Stimulated activated CD4-positive, alpha-beta T cell treated with anti-CD3 and anti-CD28 coated beads, Interleukin-1b, Interleukin-23, amount 100 ng/mL, for 48 hours (primary cell): ENCODE data around the gene KCNMB2.
"Not testable (repeated sequence)": the region's sequence is repeated elsewhere in the genome, so short reads cannot be mapped to it uniquely, and the experiment has no call there.

Experiments used
- DNase-seq: peaks from one replicate; pipeline ENCODE4 v3.0.0-alpha.2; 2020

Gene KCNMB2

DNA sequence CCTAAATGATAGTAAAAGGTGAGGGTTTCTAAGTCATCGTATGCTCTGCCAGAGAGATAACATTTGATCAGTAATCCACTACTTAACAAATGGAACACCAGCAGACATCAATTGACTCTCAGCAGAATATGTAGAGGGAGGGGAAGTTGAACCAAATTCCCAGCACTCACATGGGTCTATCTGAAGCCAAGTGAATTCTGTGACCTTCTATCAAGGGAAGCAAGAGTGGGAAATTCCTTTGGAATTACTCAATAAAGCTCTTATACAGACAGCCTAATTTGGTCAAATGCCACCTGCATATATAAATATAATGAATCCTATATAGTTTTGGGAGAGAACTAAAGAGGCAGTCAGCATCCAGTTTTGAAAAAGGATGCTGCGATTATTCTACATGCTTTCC lies 15.8 kb upstream of the KCNMB2 start:
- no peak for DNase-seq

DNA sequence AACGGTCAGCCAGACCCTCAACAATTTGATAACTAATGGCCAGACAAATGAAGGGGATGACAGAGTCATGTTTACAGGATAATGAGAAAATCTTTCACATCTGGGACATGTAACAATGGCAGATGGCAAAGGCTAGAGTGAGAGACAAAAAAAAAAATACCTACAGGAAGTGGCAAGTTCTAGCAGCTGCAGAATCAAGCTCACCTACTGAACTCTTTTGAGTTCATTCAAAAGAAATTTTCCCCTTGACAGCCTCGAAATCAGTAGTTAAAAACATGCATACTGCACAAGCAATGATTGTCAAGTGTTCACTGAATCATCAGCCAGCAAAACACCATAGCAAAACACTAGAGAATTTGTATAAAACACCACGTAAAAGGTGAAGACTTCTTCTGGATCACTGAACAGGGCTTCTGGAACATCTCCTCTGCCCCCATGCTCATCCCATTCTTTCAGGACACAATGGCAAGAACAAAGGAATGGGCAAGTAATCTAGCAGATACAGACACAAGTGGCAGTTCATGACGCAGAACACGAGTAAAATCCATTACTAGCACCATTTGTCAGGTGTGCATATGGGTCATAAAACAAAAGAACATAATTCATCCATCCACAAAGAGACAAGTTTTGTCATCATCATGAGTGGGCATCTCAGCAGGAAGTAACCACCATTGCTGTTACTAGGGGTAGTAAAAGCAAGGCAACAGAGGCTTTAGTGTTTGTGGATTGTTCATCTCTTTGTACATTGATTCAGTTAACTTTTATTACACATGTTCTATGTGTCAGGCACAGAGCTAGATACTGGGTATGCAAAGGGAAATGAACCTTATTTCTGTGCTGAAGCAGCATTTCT lies 13.8 kb upstream of the KCNMB2 start:
- DNase-seq = no peak

DNA sequence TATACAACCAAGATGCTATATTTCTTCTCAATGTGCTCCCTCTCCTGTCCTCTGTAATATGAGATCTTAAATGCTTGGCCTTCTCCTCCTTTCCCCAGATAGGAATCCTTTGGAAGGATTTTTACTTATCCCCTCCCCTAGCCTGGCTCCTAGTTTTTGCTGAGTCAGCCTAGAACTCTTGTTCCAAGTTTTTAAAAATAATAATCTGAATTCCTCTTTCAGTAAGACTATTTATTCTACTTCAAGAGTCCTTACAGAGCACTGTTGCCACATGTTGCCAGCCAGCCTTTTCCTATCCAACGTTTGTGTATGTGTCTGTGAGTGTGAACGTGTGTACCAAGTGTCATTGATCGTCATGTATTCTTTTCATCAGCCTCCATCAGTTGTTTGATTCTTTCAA lies 11.0 kb upstream of the KCNMB2 start:
- no peak for DNase-seq

DNA sequence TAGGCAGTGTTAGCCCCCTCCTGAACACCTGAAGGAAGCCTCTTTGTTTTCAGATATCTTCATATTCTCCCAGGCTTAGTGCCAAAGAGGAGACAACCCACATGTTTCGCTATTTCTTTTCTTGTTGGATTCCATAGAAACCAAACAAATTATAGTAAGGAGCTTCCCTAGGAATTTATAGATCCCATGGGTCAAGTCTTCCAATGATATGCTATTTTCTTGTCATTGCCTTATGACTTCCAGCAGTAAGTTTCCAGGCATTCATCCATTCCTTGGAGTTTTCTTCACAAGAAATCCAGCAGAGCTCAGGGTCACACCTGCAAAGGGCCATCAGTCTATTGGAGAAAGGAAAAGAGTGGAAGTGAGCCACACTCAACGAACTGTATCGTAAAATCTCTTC lies 9.9 kb upstream of the KCNMB2 start:
- DNase-seq = no peak

DNA sequence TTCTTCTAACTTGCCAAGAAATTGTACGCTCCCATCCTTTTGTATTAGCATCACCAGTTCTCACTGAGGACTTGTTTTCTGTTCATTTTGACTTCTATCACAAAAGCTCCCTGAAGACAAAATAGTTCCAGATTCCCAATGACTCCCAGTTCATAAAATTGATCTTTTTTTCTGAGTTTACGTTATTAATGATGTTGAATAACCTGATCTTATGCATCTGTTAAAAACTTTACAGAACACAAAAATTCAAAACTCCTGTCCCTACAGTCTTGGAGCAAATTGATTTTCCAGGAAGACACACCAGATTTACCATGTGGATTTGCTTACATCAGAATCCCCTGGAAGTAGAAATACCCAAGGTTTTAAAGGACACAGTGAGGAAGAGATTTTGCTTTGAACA lies 8.3 kb upstream of the KCNMB2 start:
- no peak for DNase-seq

DNA sequence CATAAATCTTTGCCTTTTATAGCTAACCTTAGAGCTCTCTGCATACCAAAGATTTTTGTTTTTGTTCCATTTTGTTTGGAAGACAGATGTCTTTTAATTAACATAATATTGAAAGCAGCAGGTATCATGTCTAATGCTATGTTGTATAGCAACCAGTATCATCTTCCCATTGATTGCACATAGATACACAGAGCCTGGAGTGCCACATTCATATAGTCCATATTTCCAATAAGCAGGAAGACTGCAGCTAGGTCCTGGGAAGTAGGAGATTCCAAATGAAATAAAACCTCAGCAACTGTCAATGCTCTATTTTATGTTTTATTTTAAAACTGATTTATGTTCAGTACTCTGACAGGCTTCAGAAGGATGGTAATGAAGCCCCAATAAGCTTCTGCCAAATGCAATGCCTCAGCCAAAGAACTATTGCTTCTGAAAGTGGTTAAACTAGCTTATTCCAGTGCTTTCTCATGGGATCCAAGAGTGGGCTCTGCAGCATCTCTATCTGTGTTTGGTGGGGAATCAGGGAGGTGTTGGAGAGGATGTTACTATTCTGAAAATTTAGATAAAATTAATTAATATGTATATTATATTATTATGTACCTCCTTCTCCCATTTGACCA lies 6.5 kb upstream of the KCNMB2 start:
- no peak for DNase-seq

DNA sequence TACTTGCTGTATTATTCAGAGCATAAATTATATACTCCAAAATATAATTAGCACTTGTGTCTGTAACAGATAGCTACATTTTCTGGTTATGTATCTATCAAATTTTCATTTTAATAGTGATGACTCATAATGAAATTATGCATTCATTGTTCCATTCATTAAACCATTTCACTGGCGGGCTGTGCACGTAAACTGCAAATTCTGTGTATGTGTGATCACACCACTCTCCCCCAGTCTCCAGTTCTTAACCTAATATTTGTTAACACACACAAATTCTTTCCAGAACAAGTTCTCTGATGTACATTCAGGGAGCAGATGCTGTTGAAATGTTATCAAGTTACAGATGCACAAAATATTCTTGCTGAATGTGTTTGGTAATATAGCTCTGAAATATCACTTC lies 3.8 kb upstream of the KCNMB2 start:
- DNase-seq = no peak

DNA sequence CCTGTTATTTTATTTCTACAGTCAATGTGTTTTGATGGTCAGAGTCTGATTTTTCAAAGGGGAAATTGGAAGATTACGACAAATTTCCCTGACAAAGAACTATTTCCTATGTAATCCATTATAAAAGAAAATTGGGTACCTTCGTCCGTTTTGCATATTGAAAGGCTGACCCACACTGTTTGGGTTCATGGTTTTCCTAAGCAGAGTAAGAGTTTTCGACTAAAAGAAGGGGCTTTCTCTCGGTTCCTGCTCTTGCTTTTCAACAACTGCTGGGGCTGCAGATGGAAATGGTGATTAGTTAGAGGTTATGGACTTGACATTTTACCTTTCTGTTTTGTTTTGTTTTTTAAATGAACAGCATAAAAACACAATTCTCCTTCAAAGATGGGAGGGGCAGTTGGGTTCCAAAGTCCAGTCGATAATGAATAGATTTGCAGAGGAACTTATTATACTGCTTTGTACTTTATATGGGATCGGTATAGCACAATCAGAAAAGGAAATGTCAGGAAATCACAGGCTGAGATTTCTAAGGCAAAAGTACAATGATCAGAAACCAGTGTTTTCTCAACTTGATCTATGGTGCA lies 978 bp downstream of the KCNMB2 start:
- DNase-seq = no peak

DNA sequence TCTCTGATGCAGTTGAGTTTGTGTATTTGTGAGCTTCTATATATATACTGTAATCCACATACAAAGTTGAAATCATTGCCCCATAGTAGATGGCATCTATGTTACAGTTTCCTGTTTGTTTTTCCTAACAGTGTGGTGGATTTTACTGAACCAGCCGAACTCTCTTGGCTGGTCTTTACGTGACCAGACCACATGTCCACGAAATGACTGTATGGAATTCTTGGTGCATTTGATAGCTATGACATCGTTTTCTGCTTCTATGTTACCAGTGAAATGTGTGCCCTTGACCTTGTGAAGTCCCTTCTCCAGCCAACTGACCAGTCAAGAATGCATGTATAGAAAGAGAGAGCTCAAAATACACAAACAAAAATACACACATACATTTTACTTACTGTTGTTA lies 1.8 kb downstream of the KCNMB2 start:
- no peak for DNase-seq

DNA sequence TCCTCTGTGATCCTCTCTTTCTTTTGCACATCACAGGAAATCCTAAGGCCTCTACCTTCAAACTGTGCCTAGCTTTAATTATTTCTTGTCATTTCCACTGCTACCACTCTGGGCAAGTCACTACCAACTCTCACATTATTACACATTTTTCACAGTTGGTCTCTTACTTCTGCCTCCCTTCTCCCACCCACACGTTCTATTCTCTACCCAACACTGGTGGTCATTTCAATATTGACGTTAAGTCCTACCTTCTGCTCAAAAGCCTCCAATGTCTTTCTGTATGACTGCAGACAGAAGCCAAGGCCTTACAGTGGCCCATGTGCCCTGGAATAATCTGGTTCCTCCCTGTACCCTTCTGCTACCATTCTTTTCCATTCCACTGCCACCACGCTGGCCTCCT lies 3.9 kb downstream of the KCNMB2 start:
- no peak for DNase-seq

DNA sequence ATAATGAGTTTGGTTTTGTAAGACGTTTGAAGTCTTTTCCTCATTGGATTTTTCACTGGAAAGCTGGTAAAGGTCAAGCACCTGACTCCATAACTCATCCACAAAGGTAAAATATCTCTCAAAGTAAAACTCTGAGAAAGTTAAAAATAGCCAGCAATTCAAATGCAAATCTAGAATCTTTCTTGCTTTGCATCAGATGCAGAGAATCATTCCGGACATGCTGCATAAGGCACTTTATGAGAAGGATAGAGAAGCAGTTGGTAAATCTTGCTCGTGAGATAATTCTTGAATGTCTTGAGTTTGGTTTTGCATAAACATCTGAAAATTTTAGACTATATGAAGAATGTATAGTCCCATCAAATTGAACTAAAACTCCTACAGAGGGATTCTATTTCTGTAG lies 9.1 kb downstream of the KCNMB2 start:
- DNase-seq = no peak

DNA sequence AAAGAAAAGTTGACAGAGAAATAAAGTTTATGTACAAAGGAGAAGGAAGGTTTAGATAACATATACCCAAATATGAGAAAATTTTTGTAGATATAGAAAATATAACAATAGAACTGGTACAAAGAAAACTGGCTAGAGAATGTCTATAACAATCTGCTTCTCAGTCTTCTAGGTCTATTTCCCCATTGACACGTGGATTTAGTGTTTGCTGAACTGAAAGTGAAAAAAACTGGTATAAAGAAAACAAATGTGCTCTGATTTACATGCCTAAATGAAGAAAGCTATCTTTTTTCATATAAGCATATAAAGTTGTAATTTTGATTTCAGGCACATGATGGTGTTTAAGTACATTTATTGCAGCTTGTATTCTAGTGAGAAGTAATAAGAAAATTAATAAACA lies 9.8 kb downstream of the KCNMB2 start:
- DNase-seq = no peak

DNA sequence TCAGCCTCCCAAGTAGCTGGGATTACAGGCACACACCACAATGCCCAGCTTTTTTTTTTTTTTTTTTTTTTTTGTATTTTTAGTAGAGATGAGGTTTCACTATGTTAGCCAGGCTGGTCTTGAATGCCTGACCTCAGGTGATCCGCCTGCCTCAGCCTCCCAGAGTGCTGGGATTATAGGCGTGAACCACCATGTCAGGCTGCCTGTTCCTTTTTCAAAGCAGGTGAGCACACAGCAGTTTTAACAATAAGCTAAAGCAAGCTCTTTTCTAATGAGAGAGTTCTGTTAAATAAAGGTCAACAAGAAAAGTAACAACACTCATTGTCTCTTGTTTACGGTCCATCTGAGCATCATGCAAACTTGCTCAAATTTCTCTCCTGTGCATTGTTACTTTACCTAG lies 13.2 kb downstream of the KCNMB2 start:
- DNase-seq = not testable (repeated sequence)

DNA sequence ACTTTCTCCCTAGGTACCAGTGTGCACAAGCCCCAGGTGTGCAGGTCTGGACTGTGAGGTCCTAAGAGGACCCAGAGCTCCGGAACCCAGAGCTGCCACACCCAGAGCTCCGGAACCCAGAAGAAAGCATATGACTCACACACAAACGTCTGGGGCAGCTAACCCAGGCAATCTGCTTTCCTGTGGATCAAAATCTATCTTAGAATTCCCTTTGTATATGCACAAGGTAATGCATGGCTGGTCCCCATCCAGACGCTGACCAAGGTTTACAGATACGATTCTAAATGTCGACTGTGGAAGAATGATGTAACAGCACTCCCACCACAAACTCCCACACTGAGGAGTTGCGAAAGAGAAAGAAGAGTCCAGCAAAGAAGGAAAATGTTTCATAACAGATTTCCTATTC lies 15.7 kb downstream of the KCNMB2 start:
- DNase-seq = no peak

DNA sequence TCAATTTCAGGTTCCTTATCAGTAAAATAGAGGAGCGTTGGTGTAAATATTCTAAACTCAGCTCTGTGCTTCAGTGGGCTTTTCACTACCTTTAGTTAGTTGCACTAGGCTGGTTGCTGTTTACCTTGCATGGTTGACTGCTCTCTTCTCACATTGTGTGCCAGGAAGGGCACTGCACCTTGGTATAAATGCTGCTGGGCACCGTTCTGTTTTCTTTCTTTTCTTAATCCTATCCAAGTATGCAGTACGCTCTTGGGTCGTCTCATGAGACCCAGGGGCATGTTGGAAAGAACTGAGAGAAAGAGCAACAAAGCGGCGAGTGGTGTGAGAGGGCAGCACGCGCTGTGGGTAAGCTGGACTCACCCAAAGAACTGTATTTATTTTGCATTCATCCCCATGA lies 22.4 kb downstream of the KCNMB2 start:
- no peak for DNase-seq

DNA sequence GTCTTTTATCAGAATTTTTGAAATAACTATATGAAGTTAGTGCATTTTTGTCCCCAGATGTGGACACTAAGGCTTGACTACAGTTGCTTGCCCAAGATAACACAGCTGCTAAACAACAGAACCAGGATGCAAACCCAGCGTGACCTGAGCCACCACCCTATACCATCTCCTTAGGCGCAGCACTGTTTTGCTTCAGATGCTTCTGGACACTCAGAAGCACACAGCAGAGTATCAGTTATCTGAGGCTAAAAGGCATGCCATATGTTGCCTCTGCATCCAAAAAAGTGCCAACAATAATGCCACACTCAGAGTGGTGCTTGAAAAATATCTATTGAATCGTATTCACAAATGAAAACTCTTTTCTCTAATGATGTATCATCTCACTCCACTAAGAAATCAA lies 24.5 kb downstream of the KCNMB2 start:
- no peak for DNase-seq

DNA sequence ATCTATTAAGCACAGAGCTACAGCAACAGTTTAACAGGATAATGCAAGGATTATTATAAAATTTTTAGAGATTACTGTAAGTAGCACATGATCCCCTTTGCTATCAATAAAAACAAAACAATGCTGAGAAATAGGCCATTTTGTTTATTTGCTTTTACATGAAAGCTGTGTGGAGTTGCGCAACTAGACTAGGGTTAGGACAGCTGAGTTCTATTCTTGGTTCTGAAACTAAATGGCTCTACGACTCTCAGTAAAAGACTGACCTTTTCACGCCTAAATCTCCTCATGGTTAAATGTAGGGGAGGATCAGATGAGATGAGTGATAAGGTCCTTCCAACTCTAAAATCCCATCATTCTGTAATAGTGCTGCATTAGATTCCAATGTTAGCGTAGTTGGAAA lies 25.0 kb downstream of the KCNMB2 start:
- DNase-seq = no peak

DNA sequence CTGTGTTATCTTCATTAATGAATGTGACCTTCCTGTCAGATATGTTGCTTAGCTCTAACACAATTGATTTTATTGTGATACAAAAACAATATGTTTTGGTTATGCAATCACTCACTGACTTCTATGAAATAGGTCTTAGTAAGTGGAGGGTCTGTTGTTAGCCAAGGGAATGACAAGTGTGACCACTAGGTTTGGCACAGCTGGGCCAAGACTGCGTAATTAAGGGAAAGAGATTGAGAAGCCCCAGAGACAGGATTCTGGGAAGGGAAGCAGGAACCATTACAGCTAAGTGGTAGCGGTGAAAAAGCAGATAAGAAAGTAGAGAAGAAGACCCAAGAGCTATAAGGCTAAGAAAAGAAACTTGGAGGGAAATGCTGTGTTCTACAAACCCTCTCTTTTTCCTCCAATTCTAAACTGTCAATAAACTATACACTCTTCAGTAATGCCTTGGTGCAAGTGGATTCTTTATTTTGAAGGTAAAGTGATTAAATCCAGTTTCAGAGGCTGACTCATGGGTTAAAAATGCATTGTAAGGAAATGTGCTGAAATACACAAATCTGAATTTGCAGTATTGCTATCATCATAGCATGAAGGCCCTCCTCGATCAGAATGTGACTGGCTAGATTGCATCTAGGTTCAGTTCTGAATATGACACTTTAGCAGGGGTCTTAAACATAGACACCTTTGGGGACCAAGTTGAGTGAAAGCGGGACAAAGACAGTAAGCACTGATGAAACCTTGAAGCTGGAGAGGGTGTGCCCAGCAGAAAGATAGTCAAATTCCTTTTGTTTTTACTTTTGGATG lies 26.1 kb downstream of the KCNMB2 start:
- no peak for DNase-seq

DNA sequence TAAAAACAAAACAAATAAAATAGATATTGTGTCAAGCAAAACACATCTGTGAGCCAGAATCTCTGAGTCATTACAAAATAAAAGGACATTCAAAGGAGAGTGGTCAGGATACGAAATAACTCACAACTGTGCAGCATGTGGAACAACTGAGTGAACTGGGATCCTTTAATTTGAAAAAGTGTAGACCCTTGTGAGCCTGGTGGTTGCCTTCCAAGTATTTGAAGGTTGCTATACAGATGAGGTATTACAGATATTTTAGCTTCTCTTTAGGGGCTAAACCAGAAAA lies 26.7 kb downstream of the KCNMB2 start:
- DNase-seq = no peak

DNA sequence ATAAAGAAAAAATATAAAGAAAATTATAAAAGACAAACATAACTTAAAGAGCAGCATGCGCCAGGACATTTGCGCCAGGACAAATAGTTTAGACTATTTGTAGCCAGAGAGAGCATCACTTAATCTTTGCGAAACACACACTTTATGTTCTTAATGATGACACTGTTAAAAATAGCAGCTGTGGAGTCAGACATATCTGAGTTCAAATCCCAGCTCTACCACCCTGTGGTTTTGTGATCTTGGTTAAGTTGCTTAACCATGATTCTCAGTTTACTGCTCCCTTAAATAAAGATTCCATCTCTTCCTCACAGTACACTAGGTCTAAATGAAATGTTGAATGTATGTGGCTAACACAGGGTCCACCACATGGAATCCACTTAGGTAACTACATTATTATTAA lies 31.4 kb downstream of the KCNMB2 start:
- no peak for DNase-seq

DNA sequence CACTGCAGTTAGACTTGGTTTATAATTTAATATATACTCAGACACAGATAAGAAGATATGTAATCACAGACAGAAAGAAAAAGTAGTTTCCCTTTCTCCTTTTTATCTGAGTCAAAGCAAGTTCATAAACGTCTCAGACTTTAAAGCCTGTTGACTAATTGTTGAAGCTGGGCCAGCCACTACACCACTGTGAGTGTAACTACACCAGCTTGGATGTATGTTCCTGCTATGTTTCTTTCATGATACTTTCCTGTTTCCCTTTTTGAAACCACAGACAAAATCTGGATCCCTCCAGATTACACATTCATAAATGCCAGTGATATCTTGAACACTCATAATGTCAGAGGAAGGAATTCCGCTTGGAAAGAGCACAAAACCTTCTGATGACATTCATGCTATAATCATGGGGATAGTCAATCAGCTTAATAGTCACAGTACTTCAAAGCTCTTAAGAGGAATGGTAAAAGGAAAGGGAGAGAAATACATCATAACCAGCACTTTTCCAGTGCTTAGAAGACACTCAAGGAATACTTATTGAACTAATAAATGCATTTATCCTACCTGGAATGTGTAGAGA lies 32.0 kb downstream of the KCNMB2 start:
- no peak for DNase-seq

DNA sequence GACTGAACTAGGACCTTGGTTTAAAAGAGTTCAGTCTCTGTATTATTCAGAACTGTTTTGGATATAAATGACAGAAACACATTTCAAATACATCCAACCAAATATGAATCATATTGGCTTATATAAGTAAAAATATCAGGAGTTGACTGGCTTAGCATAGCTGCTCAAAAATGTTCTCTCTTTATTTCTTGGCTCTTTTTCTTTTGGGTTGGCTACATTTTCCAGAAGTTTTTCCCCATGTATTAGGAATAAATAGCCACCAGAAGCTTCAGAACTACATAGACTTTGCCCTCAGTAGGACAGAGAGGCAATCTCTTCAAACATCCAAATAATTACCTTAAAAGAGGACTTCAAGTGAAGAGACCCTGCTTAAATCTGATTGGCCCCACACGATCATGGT lies 32.7 kb downstream of the KCNMB2 start:
- no peak for DNase-seq

DNA sequence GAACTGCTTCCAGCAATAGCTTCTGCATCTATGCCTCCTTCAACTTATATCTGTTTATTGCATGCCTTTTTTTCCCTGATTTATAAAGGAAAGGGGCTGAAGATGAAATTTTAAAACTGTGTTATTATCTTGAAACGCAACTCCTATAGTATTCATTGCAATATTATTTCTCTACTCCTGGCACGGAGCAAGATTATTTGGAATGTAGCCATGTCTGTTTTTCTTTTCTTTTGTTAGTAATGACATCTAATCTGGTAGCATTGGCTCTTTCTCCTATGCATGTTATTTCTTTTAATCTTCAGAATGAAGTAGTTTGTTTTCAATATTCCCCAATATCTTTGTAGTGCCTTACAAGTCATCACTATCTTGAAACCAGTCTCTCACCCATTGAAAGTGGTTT lies 33.6 kb downstream of the KCNMB2 start:
- no peak for DNase-seq
